ENCODE data around the gene PRMT3.

- TF ChIP-seq CTCF (IDR thresholded peaks at IDR 0.05 in 8 of 11, conservative IDR thresholded peaks at IDR 0.05 in 3 of 11) (no peak), POLR2A (IDR thresholded peaks at IDR 0.05) (no peak), POLR2AphosphoS5 (IDR thresholded peaks at IDR 0.05) (no peak)
These were observed 96.4 kb downstream of the PRMT3 start for GRCh38 chr11:20483931-20484330.

Measured in spleen (tissue), 7 donors.